PFSK-1 (cell line): Measurements from ENCODE around the gene TAS2R13.

Experiments
- FOXP2 ChIP-seq: optimal IDR thresholded peaks from 2 replicates; pipeline ENCODE3; 2011; ENCODE audit warnings: borderline replicate concordance, control low read depth, inconsistent platforms; ENCODE audit not compliant: insufficient read depth; ENCODE audit errors: extremely low read length, extremely low read depth
- POLR2AphosphoS5 ChIP-seq: IDR thresholded peaks from 2 replicates; pipeline ENCODE4 v1.6.1; 2012; ENCODE audit warnings: low read depth, mild to moderate bottlenecking, control low read depth, low read length, moderate library complexity
- SIN3A ChIP-seq: IDR thresholded peaks from 2 replicates; pipeline ENCODE4 v1.6.1; 2012; ENCODE audit warnings: mild to moderate bottlenecking, low read length, moderate library complexity, borderline replicate concordance; ENCODE audit not compliant: insufficient read depth
- TAF1 ChIP-seq: IDR thresholded peaks from 2 replicates; pipeline ENCODE4 v1.6.1; 2012; ENCODE audit warnings: low read length, control low read depth, borderline replicate concordance; ENCODE audit not compliant: insufficient read depth
- TF ChIP-seq, protein P1 (sequence below), 2 experiments: IDR thresholded peaks; 2 replicates each; pipeline versions ENCODE4 v1.6.1 to v1.8.0; 2011 to 2012; ENCODE audit warnings: low read depth in 2 of 2, low read length in 2 of 2, control low read depth in 1 of 2, inconsistent platforms in 1 of 2, mild to moderate bottlenecking in 1 of 2, moderate library complexity in 1 of 2; ENCODE audit not compliant: insufficient read depth in 1 of 2

Gene TAS2R13

GRCh38 chr12:10889226-10889625 lies 20.1 kb downstream of the TAS2R13 start:
- TF ChIP-seq TAF1 (no peak), SIN3A (no peak), POLR2AphosphoS5 (no peak), FOXP2 (no peak)
- TF ChIP-seq, protein P1, sequence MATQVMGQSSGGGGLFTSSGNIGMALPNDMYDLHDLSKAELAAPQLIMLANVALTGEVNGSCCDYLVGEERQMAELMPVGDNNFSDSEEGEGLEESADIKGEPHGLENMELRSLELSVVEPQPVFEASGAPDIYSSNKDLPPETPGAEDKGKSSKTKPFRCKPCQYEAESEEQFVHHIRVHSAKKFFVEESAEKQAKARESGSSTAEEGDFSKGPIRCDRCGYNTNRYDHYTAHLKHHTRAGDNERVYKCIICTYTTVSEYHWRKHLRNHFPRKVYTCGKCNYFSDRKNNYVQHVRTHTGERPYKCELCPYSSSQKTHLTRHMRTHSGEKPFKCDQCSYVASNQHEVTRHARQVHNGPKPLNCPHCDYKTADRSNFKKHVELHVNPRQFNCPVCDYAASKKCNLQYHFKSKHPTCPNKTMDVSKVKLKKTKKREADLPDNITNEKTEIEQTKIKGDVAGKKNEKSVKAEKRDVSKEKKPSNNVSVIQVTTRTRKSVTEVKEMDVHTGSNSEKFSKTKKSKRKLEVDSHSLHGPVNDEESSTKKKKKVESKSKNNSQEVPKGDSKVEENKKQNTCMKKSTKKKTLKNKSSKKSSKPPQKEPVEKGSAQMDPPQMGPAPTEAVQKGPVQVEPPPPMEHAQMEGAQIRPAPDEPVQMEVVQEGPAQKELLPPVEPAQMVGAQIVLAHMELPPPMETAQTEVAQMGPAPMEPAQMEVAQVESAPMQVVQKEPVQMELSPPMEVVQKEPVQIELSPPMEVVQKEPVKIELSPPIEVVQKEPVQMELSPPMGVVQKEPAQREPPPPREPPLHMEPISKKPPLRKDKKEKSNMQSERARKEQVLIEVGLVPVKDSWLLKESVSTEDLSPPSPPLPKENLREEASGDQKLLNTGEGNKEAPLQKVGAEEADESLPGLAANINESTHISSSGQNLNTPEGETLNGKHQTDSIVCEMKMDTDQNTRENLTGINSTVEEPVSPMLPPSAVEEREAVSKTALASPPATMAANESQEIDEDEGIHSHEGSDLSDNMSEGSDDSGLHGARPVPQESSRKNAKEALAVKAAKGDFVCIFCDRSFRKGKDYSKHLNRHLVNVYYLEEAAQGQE (IDR thresholded peaks at IDR 0.05; ENCODE audit: insufficient read depth in 1 of 2, low read depth in 2 of 2, low read length in 2 of 2): no peak

GRCh38 chr12:10884086-10884725 lies 25.2 kb downstream of the TAS2R13 start, which contains the start of gene PRH1:
Gene PRH1, minus strand, starts transcription at chr12:10884255. Its CDS starts 38 bp downstream, at chr12:10884217.
- no peak for TF ChIP-seq SIN3A
- TF ChIP-seq FOXP2: no peak
- no peak for TF ChIP-seq POLR2AphosphoS5
- TF ChIP-seq, protein P1 (IDR thresholded peaks at IDR 0.05; ENCODE audit: insufficient read depth in 1 of 2, low read depth in 2 of 2, low read length in 2 of 2): no peak
- TF ChIP-seq TAF1: no peak

GRCh38 chr12:10873378-10873777 lies 36.0 kb downstream of the TAS2R13 start:
- TF ChIP-seq TAF1 (no peak), POLR2AphosphoS5 (no peak), SIN3A (no peak), FOXP2 (no peak)
- TF ChIP-seq, protein P1 (IDR thresholded peaks at IDR 0.05; ENCODE audit: insufficient read depth in 1 of 2, low read depth in 2 of 2, low read length in 2 of 2): no peak

GRCh38 chr12:10867381-10867780 lies 42.0 kb downstream of the TAS2R13 start:
- TF ChIP-seq, protein P1 (IDR thresholded peaks at IDR 0.05; ENCODE audit: insufficient read depth in 1 of 2, low read depth in 2 of 2, low read length in 2 of 2): no peak
- TF ChIP-seq POLR2AphosphoS5: no peak
